Measurements from ENCODE around the gene NPAS1. TPM values are rescaled to one million over a fixed set of nuclear protein-coding genes. Genes with fewer than 3 reads are reported as not detected.

The NPAS1 gene
- total RNA-seq, 3 donors from 2014 or later (not counting 1 experiment from before 2014, with no cell fraction given), result 0.64 to 0.65 TPM; not detected in 1

- H3K4me1 ChIP-seq (ENCODE audit: control insufficient read depth, insufficient read depth, low read length), result peaks cover 24% of the 10 kb centered on the region
- WGBS (ENCODE audit: insufficient coverage), result 37% methylated on average over 6 of the region's 7 CpGs
These were observed 3.8 kb downstream of the NPAS1 start for GRCh38 chr19:47023448-47023794.

GRCh38 chr19:47024502-47024901 lies 4.9 kb downstream of the NPAS1 start:
- peaks cover 0 to 9% of the 10 kb centered on the region in 2 donors for H3K4me1 Mint-ChIP-seq
- Histone ChIP-seq H3K4me3 (ENCODE audit: low read length) (no peak overlapping the region), H3K4me1 (ENCODE audit: control insufficient read depth, insufficient read depth, low read length) (peaks cover 21% of the 10 kb centered on the region), H3K9me3 (ENCODE audit: control insufficient read depth, insufficient read depth, low read length) (no peaks in the 10 kb centered on the region), H3K27me3 (ENCODE audit: control insufficient read depth, insufficient read depth, low read length) (peaks cover 45% of the 10 kb centered on the region), H3K27ac (ENCODE audit: low read length) (no peak overlapping the region), H3K36me3 (ENCODE audit: control insufficient read depth, insufficient read depth, low read length) (no peaks in the 10 kb centered on the region)
- H3K4me3 Mint-ChIP-seq, result no peak overlapping the region
- no peaks in the 10 kb centered on the region for H3K36me3 Mint-ChIP-seq
- ATAC-seq (no peak), DNase-seq (no peak)
- TF ChIP-seq CTCF (IDR thresholded peaks at IDR 0.05), result no peak
- intact Hi-C loops (cut with micrococcal nuclease), result no loop called here
- H3K9me3 Mint-ChIP-seq, result no peaks in the 10 kb centered on the region
- no peak overlapping the region for H3K27ac Mint-ChIP-seq
- H3K27me3 Mint-ChIP-seq (ENCODE audit: low read depth in 2 of 2), result peaks cover 17 to 47% of the 10 kb centered on the region in 2 donors
- WGBS (ENCODE audit: insufficient coverage), result 92% methylated on average over 4 of the region's 5 CpGs

More at GRCh38 chr19:47023448-47023794, 3.8 kb downstream of the NPAS1 start:
- Histone ChIP-seq H3K4me3 (ENCODE audit: low read length) (no peak overlapping the region), H3K27me3 (ENCODE audit: control insufficient read depth, insufficient read depth, low read length) (peaks cover 47% of the 10 kb centered on the region), H3K36me3 (ENCODE audit: control insufficient read depth, insufficient read depth, low read length) (no peaks in the 10 kb centered on the region), H3K9me3 (ENCODE audit: control insufficient read depth, insufficient read depth, low read length) (no peaks in the 10 kb centered on the region), H3K27ac (ENCODE audit: low read length) (no peak overlapping the region)
- Mint-ChIP-seq H3K27ac (no peak overlapping the region), H3K36me3 (no peaks in the 10 kb centered on the region), H3K9me3 (no peaks in the 10 kb centered on the region), H3K4me1 (peaks cover 0 to 9% of the 10 kb centered on the region in 2 donors), H3K4me3 (no peak overlapping the region), H3K27me3 (ENCODE audit: low read depth in 2 of 2) (peaks cover 26 to 49% of the 10 kb centered on the region in 2 donors)
- ATAC-seq, result peak in 2 of 3 donors; percentile 21 to 24
- intact Hi-C loops (cut with micrococcal nuclease), result no loop called here
- TF ChIP-seq CTCF (IDR thresholded peaks at IDR 0.05), result no peak
- no peak for DNase-seq

- Mint-ChIP-seq H3K9me3 (no peaks in the 10 kb centered on the region), H3K36me3 (no peaks in the 10 kb centered on the region), H3K4me1 (peaks cover 0 to 2% of the 10 kb centered on the region in 2 donors), H3K27ac (no peak overlapping the region), H3K27me3 (ENCODE audit: low read depth in 2 of 2) (peaks cover 22 to 48% of the 10 kb centered on the region in 2 donors), H3K4me3 (no peak overlapping the region)
- Histone ChIP-seq H3K27me3 (ENCODE audit: control insufficient read depth, insufficient read depth, low read length) (peaks cover 35% of the 10 kb centered on the region), H3K4me3 (ENCODE audit: low read length) (no peak overlapping the region), H3K27ac (ENCODE audit: low read length) (no peak overlapping the region), H3K36me3 (ENCODE audit: control insufficient read depth, insufficient read depth, low read length) (no peaks in the 10 kb centered on the region), H3K4me1 (ENCODE audit: control insufficient read depth, insufficient read depth, low read length) (peaks cover 8% of the 10 kb centered on the region), H3K9me3 (ENCODE audit: control insufficient read depth, insufficient read depth, low read length) (no peaks in the 10 kb centered on the region)
- intact Hi-C loops (cut with micrococcal nuclease), result no loop called here
- 60% methylated on average over 2 of the region's 2 CpGs for WGBS (ENCODE audit: insufficient coverage)
- no peak for TF ChIP-seq CTCF (IDR thresholded peaks at IDR 0.05)
- no peak for DNase-seq
- ATAC-seq, result no peak
These were observed 6.5 kb downstream of the NPAS1 start for GRCh38 chr19:47026156-47026555.

- Histone ChIP-seq H3K27me3 (ENCODE audit: control insufficient read depth, insufficient read depth, low read length) (peaks cover 31% of the 10 kb centered on the region), H3K9me3 (ENCODE audit: control insufficient read depth, insufficient read depth, low read length) (no peaks in the 10 kb centered on the region), H3K4me3 (ENCODE audit: low read length) (no peak overlapping the region), H3K36me3 (ENCODE audit: control insufficient read depth, insufficient read depth, low read length) (no peaks in the 10 kb centered on the region), H3K27ac (ENCODE audit: low read length) (no peak overlapping the region), H3K4me1 (ENCODE audit: control insufficient read depth, insufficient read depth, low read length) (peaks cover 6% of the 10 kb centered on the region)
- DNase-seq (no peak), ATAC-seq (no peak)
- TF ChIP-seq CTCF (IDR thresholded peaks at IDR 0.05), result no peak
- no peaks in the 10 kb centered on the region for H3K9me3 Mint-ChIP-seq
- intact Hi-C loops (cut with micrococcal nuclease), result no loop called here
- no peak overlapping the region for H3K27ac Mint-ChIP-seq
- H3K4me1 Mint-ChIP-seq, result peaks cover 0 to under 1% of the 10 kb centered on the region in 2 donors
- no peak overlapping the region for H3K4me3 Mint-ChIP-seq
- H3K27me3 Mint-ChIP-seq (ENCODE audit: low read depth in 2 of 2), result peaks cover 22 to 50% of the 10 kb centered on the region in 2 donors
- WGBS (ENCODE audit: insufficient coverage), result 91% methylated on average over 8 of the region's 8 CpGs
- no peaks in the 10 kb centered on the region for H3K36me3 Mint-ChIP-seq
These were observed 7.3 kb downstream of the NPAS1 start for GRCh38 chr19:47026889-47027288.
